GM19452 (cell line): ENCODE measurements around the gene GOLGA6D.
A peak's percentile ranks its signal among the peaks of the same experiment; 100 is the strongest.
"Not testable (repeated sequence)": the region's sequence is repeated elsewhere in the genome, so short reads cannot be mapped to it uniquely, and the experiment has no call there.

Experiments
- ATAC-seq: cut with Tn5 transposase; IDR thresholded peaks from one replicate; pipeline ENCODE4 v1.9.1; 2021; ENCODE audit not compliant: unreplicated experiment

GOLGA6D gene

DNA sequence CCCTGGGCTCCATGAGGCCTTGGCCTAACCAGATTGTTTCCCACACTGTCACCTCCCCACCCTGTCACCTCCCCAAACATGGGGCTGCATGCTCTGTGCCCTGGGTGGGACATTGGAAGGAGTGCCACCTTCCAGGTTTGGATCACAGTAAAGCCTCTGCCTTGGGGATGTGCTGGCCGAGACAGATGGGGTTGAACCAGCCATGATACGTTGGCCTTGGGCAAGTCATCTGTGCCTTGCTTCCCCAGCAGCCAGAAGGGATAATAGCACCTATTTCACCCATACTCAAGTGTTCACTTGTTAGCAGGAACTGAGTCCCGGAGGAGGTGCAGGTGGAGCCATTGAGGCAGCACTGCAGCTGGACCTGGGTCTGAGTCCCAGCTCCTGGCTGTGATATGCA lies 7.0 kb upstream of the GOLGA6D start:
- ATAC-seq: not testable (repeated sequence)

DNA sequence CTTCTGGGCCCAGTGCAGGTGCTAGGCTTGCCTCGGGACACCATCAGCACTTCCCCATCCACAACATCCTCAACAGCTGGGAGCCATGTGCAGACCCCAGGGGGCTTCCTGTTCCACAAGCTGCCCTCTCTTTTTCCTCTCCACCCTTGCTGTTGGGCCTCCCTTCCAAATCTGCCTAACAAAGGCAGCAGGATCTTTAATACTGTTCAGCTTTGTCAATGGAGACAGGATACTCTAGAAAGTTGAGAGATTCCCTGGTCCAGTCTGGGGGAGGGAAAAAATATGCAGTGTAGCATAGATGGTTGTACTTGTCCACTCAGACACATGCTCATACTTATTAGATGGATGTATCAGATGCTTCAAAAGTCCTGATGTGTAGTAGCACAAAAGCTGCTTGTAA lies 4.1 kb upstream of the GOLGA6D start:
- not testable (repeated sequence) for ATAC-seq

GRCh38 chr15:75284152-75284551 lies 1.5 kb downstream of the GOLGA6D start:
- not testable (repeated sequence) for ATAC-seq

GRCh38 chr15:75293660-75294059 lies 11.0 kb downstream of the GOLGA6D start:
- not testable (repeated sequence) for ATAC-seq

GRCh38 chr15:75298541-75299310 lies 16.1 kb downstream of the GOLGA6D start:
- ATAC-seq: peak; percentile 55

- peak; percentile 55 for ATAC-seq
Measured at GRCh38 chr15:75299311-75299688, 16.7 kb downstream of the GOLGA6D start.

DNA sequence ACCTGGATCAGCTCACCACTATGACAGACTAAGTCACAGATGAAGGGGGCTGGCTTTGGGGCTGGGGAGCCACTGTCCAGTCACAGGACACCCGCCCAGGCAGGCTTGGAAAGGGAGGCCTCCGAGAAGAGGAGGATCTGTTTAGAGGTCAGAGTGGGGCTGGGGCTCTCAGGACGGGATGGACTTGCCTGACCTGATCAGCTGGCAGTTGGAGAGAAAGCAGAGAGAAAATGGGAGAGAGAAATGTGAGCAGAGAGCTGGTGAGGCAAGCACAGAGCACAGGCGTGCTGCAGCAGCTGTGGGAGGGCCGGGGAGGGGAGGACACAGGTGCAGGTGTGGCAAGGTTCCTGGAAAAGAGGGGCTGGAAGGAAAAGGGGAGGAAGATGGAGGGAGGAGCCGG lies 17.4 kb downstream of the GOLGA6D start:
- ATAC-seq: not testable (repeated sequence)

GRCh38 chr15:75302318-75302717 lies 19.7 kb downstream of the GOLGA6D start:
- ATAC-seq: no peak

GRCh38 chr15:75302753-75303152 lies 20.1 kb downstream of the GOLGA6D start:
- ATAC-seq: not testable (repeated sequence)

DNA sequence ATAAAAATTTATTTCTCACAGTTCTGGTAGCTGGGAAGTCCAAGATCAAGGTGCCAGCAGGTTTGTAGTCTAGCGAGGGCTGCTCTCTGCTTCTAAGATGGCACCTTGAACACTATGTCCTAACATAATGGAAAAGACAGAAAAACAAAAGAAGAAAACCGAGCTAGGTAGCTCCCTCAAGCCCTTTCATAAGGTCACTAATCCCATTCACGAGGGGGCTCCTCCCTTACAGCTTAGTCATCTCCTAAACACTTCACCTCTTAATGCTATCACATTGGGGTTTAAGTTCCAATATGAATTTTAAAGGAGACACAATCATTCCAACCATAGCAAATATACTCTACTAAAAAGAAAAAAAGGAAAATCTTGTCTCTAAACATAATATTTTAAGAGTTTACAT lies 23.6 kb downstream of the GOLGA6D start:
- no peak for ATAC-seq

DNA sequence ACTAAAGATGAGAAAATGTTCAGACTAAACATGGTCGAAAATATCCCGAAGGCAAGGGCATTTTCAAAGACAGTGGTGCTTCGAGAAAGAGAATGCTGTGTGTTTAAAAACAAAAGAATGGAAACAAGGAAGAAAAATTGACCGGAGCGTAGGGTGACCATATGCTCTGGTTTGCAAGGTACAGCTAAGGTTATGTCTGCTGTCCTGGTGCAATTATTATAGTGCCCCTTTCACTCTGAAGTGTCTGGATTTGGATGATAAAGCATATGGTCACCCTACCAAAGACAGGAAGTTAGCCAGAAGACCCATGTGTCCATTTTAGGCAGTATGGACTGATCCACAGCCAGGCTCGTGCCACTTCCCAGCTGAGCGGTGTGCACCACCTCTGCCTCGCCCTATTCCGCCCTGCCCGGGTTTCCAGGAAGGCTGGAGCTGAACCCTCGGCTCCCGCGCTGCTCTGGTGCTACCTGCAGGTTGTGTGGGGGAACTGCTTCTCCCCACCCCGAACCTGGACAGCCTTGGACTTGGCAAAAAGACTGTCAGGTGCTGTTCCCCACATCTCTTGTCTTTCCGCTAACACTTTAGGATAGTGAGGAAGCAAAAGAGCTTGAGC lies 25.2 kb downstream of the GOLGA6D start:
- ATAC-seq: no peak

DNA sequence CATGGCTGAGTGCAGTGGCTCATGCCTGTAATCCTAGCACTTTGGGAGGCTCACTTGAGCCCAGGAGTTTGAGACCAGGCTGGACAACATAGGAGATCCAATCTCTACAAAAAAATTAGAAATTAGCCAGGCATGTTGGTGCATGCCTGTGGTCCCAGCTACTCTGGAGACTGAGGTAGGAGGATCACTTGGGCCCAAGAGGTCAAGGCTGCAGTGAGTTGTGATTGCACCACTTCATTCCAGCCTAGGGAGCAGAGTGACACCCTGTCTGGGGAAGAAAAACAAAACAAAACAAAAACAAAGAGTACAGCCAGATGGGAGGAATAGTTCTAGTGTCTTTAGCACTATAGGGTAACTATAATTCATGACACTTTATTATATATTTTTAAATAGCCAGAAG lies 27.1 kb downstream of the GOLGA6D start:
- ATAC-seq: no peak

GRCh38 chr15:75312548-75312947 lies 29.9 kb downstream of the GOLGA6D start:
- ATAC-seq: not testable (repeated sequence)

DNA sequence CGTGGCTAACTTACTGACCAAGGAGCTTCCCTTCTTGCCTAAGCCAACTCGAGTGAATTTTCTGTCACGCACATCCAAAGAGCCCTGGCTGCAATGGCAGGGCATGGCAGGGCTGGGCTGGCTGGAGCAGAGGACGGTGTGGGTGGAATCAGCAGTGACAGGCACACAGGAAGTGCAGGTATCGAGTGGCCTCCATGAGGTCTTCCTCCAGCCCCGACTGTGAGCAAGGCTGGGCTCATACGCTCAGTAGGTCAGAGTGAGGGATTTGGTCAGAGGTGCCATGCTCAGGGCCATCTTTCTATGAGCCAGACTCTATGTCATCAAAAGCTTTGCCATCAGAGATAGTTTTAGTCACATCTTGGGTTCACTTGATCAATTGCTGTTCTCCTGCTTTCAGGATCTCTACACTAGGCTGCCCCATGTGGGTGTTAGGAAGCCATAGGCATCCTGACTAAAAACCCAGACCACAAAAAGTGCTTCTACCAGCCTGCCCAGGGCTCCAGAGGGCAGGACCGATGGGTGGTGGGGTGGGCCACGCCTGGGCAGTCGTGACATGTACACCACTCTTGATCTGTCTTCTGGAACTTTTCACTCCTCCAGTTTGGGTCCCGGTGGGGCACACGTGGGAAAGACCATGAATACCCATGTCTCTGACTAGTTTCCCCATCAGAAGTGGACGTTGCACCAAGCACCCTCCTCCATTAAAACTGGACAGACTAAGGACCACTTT lies 30.6 kb downstream of the GOLGA6D start:
- no peak for ATAC-seq

DNA sequence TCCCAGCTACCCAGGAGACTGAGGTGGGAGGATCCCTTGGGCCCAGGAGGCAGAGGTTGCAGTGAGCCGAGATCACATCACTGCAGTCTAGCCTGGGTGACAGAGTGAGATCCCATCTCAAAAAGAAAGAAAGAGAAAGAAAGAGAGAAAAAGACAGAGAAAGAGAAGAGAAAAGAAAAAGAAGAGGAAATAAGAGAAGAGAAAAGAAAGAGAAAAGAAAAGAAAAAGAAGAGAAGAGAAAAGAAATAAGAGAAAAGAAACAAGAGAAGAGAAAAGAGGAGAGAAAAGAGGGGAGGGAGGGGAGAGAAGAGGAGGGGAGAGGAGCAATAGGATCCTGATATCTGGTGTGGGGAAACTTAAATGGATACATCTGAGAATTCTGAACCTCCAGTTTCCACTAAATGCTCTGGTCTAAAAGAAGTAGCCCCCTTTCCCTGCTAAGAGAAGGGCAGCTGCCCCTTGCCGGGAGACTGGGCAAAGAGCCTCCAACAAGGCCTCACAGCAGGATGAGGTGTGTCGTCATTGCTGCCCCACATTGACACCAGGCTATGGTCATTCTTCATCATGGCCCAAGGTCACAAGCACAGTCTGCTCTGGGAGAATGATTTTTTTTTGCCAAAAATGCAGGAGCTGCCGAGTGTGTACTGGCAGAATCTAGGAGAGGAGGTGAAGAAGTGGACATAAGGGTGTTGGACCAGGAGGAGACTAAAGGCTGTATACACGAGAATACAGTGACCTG lies 32.1 kb downstream of the GOLGA6D start:
- ATAC-seq: no peak

GRCh38 chr15:75319231-75319897 lies 36.7 kb downstream of the GOLGA6D start:
- not testable (repeated sequence) for ATAC-seq

- ATAC-seq: no peak
Measured at GRCh38 chr15:75321711-75322110, 39.1 kb downstream of the GOLGA6D start.

DNA sequence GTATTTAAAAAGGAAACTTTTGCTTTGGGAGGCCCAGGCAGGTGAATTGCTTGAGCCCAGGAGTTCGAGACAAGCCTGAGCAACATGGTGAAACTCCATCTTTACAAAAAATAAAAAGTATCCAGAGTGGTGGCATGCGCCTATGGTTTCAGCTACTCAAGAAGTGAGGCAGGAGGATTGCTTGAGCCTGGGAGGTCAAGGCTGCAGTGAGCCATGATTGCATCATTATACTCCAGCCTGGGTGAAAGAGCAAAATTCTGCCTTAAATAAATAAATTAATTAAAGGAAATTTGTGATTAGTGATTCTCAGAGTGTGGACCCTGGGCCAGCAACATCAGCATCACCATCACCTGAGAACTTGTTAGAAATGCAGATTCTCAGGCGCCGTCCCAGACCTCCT lies 43.3 kb downstream of the GOLGA6D start:
- ATAC-seq: no peak

DNA sequence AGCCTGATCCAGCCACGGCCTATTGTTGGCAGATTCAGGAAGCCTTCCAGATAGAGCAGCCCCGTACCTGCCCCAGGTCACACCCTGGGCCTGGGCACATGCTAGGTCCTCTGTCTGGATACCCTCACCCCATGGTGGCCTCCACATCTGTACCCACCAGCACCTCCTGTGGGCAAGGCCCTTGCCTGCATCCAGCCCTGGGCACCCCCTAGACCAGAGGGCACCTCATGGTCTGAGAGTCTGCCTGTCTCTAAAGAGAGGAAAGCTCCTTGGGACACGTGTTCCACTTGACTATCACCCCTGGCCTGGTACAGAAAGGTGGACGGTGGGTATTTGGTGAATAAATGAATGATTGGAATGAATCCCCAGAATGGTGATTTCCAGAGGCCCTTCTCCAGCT lies 44.4 kb downstream of the GOLGA6D start:
- no peak for ATAC-seq

DNA sequence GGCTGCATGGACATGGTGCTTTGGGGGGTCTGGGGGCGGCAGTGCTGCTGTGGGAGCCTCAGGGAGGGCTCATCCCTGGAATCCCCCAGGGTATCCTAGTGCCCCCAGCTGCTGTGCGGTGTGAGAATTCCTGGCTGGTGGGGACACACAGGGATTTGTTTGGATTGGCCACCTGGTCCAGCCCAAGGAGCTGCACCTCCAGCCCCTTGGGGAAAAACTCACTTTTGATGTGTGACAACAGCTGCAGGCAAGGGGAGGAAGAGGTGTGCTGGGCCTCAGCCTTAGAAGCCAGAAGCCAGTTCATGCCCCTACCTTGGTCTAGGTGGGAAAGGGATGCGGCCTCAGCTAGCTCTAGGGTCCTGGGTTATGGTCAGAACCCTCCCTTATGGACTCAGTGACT lies 44.9 kb downstream of the GOLGA6D start:
- ATAC-seq: no peak
